NCI-H1436 treated with DMSO at 0.1 percent for 48 hours (cell line): ENCODE data around the gene SLC6A6.
A peak's percentile ranks its signal among the peaks of the same experiment; 100 is the strongest.

ENCODE experiments used
- DNase-seq: peaks from one replicate; lab custom pipeline; 2025; lab: John Stamatoyannopoulos, UW

Gene SLC6A6

DNA sequence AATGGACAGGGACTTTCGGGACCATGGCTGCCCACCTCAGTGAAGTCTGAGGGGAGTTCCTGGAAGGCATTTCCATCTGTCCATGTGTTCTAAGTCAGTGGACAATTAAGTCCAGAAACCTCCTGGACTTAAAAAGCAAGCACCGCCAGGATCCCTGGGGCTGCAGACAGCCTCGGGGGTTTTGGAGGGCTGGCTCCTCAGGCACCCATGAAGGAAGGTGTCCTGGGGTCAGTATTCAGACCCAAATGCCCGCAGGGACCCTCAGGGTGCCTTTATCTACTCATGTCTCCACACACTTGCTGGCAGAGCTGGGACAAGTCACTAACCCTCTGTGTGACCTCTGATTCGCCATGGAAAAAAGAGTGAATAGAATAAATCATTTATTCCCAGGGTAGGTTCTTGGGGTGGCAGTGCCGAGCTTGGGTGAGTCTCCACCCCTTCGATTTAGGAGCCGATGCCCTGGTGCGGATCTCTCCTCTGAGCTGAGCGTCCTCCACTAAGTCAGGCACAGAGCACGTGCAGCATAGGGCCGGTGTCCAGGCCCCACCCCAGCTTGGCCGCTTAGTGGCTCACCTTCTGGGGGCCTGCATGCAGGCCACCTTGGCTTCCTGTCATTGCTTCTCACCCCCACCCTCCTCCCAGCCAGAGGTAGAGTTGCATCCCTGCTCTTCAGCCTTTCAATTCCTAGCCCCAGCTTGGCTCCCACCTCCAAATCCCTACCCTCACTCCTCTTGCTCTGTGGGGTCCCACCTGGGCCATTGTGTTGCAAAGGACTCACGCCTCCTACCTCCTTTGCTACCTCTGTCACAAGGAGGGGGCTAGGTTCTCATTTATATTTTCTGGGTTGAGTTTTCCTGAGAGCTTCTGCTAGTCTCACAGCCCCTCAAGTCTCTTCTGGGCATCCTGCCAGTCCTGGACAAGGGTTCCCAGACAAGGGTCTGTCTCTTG lies 19.9 kb downstream of the SLC6A6 start:
- no peak for DNase-seq

DNA sequence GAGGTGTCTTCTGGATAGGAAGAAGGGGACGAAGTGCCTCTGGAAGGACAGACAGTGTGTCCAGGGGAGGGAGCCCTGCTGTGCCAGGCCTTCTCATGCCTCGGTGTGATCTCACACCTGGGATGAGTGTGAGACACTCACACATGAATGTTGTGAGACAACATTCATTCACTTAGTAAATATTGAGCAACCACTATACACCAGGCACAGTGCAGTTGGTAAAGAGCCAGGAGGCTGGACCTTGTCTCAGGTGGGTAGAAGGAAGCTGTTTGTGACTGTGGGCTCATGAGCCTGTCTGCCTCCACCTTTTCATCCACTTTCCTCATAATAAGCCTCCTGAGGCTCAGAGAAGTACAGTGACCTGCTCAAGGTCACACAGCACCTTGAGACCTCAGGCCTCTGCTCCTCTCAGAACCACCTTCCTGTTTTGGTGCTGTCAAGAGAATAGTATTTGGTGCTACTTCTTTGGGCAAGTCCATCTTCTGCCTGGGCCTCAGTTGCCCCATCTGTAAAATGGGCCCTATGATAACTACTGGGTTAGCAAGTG lies 20.9 kb downstream of the SLC6A6 start:
- no peak for DNase-seq

GRCh38 chr3:14423963-14424362 lies 21.6 kb downstream of the SLC6A6 start:
- no peak for DNase-seq

GRCh38 chr3:14424711-14425580 lies 22.5 kb downstream of the SLC6A6 start:
- DNase-seq = no peak

DNA sequence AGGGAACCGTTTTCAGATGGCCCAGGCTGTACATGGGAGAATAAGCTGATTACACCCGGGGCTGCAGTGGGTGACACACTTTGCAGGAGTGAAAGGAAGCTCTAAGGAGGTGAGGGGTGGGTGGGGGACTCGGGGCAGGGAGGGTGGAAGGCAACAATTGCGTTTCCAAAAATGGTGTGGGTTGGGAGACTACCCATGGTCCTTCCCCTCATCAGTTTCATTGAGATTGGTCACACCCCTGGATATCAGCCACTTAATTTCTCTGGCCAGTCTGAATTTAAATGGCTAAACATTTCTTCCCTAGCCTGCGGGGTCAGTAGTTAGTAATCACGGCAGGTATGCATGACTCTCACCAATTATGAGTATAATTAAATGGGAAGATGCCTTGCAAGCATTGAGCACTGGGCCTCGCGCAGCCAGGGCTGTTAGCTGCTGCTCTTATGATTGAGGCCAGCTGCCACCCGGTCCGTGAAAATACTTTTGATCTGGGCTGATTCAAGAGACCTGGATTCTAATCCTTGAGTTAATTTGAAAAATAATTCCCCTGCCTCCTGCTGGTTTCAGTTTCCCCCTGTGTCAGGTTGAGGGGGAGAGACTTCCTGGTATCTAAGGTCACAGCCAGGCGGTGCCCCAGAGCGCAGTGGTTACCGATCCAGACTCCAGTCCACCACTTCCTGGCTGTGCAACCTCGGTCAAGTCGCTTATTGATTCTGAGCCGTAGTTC lies 23.3 kb downstream of the SLC6A6 start:
- no peak for DNase-seq

- DNase-seq = no peak
Measured at GRCh38 chr3:14426305-14426620, 23.9 kb downstream of the SLC6A6 start.

DNA sequence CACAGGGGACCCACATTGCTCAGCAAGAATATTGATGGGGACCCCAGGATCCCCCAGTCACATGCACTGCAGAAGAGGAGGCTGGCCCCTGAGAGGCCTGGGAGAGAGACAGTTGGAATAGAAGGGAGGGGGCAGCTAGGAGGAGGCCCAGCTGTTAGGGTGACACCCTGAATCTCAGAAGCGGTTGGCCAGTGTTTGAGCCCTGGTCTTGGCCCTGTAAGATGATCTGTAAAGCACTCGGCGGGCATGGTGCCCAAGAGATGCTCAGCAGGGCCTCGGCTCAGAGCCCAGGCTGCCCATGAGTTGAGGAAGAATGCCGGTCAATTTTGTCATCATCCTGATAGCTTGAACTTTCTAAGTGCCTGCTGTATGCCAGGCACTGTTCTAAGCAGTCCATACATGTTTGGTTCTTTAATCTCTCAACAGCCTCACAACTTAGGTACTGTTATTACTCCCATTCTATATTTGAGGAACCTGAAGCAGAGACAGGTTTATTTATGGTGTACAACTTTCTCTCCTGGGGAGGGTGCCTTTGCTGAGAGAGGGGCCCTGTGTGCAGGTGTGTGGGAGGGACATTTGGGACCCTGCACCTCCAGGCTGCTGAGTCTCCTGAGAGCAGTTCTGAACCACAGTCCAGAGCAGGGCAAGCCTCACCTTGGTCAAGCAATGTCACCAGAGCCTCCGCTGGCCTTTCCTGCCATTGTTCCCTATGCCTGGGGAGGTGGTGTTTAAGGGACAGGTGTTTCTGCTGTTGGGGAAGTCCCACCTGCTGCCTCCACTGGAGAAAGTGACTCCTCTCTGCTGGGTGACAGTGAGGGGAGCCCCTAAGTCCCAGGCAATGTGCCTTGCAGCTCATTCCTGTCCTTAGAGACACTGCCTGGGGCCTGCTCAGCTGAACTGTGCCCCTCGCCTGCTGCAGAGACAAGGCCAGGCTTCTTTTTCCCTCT lies 26.0 kb downstream of the SLC6A6 start:
- no peak for DNase-seq

DNA sequence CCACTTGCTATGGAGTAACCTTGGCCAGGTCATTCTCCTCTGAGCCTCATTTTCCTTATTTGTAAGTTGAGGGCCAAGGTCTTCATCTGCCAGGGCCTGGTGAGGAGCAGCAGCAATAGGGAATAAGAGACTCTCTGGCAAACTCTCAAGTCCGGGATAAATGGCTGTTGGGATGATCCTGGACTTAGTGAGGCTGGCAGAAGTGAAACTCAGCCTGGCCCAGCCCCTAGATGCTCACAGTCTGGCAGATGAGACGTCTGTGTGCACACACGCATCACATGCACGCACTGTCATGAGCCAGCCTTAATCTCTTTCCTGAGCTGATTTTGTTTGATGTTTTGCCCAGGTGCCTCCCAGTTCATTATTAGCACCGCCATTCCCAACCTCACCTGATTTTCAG lies 26.8 kb downstream of the SLC6A6 start:
- DNase-seq = no peak

- DNase-seq = no peak
Measured at GRCh38 chr3:14429640-14430039, 27.2 kb downstream of the SLC6A6 start.

DNA sequence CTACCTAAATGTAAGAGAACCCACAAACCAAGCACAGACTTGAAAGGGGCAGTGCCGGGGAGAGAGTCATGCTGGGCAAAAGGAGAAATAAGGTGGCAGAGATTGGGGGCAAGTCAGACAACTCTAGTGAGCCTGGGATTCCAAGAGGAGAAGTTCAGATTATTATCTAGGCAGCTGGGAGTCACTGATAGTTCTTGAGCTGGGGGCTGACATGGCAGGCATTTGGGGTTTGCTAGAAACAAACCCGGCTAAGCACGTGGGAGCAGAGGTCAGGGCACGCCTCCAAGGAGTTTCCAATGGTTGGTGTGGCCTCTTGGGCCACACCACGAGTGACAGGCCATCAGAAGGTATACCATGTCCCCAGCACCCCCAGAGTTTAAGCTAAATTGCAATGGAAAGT lies 27.6 kb downstream of the SLC6A6 start:
- DNase-seq = no peak

- no peak for DNase-seq
Measured at GRCh38 chr3:14430706-14431451, 28.5 kb downstream of the SLC6A6 start.

- no peak for DNase-seq
Measured at GRCh38 chr3:14431452-14431916, 29.1 kb downstream of the SLC6A6 start.

GRCh38 chr3:14431917-14432834 lies 29.8 kb downstream of the SLC6A6 start:
- DNase-seq = peak; percentile 32

DNA sequence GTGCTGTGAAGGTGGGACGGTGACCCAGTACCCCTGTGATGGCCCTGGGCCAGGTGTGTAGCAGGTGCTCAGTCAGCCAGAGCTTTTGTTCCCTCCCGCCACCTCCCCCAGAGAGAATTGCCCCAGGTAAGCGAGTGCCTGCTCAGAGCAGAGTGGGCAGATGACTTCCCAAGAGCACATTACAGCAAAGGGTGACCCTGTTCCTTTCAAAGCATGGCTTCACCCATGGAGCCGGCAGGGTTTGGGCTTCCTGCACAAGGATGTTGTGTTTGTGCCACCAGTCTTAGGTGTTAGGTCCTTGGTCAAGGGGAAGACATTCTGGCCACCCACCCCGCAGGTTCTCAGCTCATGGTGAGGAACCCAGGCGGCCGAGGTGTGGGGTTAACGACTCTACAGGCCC lies 30.7 kb downstream of the SLC6A6 start:
- DNase-seq = no peak

DNA sequence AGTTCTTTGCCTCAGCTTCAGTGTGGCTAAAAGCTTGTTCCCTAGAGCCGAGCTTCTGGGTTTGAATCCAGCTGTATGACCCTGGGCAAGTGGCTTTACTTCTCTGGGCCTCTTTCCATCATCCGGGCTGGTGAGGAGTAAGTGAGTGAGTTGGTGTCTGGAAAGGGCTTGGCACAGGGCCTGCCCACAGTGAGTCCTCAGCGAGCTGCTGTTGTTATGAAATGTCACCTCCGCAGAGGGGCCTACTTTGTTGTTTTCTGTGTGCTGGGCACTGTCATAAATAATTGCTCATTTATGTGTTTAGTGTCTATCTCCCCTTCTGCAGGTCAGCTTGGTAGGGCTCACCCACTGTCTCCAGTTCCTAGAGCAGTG lies 31.7 kb downstream of the SLC6A6 start:
- no peak for DNase-seq

DNA sequence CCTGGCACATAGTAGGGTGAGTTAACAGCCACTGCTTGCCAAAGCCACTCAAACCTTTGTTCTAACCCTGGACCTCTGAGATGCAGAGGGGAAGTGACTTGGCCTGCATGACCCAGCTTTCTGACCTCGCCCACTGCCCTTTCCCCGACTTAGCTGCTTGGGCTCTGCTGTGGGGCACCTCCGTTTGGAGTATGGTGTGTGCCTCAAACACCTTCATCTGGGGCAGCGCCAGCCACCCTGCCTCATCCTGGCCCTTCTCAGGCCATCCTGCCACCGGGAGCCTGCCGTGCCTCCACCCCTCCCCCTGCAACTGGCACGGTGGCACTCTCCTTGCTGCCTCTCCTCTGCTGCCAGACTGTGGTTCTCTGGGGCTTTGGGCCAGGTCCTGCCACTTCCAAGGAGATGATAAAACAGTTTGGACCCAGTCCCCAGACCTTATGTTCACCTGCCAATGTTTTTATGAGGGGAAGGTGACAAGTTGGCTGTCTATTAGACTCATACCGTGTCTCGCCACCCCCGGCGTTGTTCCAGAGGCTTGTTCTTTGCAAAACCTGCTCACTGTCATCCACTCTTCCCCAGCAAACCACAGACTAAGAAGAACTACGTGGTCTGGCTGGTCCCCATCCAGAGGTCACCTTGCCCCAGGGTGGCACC lies 32.2 kb downstream of the SLC6A6 start:
- no peak for DNase-seq

DNA sequence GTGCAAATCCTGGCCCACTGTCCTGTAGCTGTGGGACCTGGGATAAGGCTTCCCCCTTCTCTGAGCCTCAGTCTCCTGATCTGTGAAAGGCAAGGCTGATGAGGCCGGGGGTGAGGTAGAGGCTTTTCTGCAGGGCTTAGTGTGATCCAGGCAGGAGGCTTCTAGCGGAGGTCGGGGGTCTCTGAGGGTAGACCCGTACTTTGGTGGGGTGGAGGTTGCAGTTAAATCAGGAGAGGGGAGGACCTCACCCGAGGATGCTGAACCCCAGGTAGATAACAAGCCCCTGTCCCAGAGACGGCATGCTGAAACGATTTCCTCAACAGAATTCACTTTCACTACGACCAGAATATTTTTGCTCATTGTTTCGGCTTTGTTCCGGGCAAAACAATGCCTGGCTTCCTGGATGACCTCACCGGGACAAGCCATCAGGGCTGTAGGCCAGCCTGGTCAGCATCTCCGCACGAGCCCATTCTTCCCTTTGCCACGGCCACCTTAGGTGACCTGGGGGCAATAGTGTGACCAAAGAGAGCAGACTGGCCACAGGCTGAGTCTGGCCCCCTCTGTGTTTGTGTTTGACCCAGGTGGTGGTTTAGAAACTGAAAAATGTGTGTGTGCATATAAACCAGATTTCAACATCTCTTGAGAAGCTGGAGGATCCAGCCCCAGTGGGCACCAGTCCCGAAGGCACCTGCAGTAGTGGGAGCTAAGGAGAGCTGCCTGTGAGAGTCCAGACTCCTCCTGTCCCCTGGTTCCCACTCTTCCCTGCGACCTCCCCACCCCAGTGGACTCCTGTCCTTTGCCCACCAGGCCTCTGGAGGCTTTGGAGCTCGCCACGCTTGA lies 33.0 kb downstream of the SLC6A6 start:
- DNase-seq = no peak

DNA sequence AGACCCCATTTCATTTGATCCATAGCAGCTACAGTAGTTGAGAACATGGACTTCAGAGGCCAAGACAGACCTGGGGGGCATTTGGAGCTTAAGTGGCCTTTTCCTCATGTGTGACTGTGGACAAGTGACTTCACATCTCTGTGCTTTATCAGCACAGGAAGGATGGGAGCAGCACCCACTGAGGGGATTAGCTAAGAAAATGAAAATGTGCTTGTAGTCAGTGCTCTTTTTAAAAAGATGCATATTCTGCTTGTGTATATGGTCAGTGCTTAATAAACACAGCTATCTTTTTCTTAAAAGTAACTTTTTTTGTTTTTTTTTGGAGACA lies 34.5 kb downstream of the SLC6A6 start:
- DNase-seq = no peak
